HG03575 (cell line): ENCODE results near the gene KCNAB1.

Source experiments
- ATAC-seq: cut with Tn5 transposase; IDR thresholded peaks from one replicate; pipeline ENCODE4 v1.9.1; 2021; ENCODE audit not compliant: unreplicated experiment, insufficient number of reproducible peaks, low FRiP score; ENCODE audit errors: extremely low read depth

Gene KCNAB1

DNA sequence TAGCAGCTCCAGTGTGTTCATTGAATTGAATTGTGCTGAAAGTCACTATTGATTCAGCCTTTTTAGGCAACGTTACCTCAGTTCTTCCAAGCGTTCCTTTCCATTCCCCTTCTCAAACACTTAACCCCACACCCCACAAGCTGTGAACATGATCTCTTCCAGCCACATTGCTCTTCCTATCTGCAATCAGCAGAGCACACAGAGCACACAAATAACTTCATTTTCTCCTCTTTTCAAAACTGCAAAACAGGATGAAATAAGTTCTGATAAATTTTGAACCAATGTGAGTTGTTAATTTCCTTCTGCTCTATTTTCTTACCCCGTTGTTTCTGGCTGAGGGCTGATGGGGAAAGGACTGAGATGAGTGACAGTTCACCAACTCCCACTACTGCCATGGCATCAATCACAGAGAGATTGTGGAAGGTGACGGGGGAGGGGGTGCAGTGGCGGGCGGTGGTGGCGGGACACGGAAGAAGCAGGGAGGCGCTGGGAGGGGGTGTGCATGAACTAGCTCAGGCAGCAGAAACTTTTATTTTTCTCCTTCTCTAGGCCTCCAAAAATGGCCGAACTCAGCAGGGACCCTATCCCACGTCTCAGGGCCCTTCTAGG, 287.3 kb downstream of the KCNAB1 start:
- ATAC-seq, result no peak

DNA sequence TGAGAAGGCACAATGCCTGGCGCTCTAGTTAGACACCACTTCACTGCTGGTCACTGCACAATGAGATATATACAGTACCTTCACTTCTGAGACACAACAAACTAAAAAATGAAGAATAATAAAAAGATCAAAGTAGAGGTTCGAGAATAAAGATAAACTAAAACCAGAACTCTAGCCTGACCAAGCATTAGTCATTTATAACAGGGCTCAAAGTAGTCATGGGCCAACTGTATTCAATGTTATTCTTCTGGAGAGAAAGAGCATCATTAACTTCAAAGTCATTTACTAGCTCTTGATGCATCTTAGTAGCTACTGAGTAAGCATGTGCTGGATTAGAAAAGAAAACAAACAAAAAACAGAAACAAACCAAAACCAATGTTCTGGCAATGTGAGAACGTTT, 289.3 kb downstream of the KCNAB1 start:
- ATAC-seq, result no peak

DNA sequence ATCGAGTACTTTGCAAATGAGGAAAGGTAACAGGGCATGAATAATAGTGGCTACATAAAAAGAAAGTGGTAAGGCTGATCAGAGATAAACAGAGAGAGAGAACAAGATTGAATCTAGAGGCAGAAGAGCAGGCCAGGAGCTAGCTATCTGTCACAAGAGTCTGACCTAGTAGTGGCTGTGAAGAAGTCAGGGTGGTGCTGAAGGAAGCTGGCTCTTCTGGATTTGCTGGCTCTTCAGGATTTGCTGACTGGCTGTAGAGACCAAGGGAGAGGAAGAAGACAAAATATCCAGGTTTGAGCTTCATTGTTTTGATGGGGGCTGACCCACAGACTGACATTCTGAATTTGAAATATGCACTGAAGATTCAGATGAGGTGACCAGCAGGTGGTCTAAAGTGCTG, 292.2 kb downstream of the KCNAB1 start:
- no peak for ATAC-seq

DNA sequence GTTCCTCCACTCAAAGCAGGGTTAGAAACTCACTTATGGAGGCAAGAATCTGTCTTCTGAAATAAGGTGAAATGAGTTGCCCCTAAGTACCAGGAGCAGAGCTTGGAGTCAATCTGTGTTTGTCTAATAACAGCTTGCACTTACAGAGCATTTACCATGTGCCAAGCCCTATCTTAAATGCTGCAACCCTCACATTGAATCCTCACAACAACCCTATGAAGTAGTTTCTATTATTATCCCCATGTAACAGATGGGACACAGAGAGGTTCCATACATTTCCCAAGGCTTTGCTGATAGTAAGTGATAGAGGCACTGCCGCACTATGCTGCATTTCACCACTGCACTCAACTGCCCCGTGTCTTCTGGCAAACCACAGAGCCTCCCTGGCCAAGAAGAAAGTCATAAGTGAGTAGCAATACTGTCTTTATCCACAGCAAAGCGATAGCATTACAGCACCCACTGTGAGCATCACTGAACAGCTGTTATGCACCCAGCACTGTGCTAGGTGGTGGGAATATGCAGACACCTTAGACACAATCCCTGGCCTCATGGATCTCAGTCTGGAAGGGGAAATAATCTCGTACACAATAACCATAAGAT, 293.0 kb downstream of the KCNAB1 start:
- no peak for ATAC-seq

DNA sequence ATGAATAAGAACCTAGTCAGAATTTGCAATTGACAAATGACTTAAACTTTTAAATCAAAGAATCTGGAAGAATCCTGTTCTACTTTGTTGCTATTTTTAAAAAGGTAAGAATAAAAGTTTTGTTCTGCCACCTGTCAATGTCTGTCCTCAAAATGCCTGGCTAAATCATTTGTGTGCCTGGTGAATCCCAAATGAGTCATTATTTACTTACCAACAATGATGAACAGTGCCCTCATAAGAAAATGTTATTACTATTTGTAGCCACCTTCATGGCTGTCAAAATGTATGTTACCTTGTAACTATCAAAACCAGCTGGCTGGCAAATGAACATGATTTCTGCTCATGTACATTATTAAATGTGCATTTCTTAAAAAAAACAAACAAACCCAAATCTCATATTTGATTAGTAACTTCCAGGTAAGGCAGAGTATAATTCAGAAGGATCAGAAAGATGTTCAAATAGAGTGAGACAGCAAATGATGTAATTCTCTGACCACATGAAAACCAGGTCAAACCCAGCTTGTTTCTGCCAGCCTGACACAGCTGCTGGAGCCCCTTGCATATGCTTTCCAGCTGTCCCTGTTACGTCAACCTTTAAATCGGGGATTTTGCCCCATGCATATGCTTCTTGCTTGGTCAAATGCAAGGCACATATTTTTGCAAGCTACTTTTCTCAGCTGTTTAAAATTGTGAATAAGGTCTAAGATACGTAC, 296.6 kb downstream of the KCNAB1 start:
- ATAC-seq, result no peak

DNA sequence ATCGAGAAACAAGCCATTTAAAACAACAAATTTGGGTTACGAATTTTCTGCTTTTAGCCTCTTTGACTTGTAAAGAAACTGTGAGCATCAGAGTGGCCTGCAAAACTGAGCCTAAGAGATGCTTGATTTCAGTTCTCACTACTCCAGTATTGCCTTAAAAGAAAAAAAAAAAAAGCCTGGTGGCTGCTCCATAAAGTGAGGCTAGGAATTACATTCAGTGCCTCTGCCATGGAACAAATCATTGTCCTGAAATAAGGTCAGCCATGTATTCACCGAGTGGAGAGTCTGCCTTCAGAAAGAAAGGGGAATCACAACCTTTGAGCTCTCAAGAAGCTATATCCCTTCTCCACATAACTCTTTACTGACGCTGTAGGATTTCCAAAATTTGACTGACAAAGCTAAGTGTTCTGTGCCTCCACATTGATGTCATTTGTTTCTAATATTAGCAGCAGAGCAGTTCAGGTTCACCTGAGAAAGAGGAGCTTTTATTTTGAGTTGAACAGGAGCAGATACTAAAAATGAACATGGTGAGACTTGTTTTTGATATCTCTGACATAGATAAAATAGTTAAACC, 297.3 kb downstream of the KCNAB1 start:
- no peak for ATAC-seq

DNA sequence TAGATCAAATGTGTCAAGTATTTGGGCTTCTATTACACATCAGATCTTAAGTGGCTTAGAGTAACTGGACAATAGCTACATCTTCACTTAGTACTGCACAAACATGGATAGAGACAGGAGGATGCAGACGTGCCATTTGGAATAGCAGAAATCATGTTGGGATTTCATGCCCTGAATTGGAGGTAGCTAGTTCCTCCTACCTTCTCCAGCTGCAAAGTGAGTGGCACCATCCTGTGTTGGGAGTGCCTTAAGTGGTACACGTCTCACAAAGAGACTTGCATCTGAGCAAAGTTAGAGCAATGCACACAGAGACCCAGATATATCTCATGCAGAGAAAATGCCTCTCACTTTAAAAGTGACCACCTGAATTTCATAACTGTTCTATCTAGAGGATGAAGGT, 298.1 kb downstream of the KCNAB1 start:
- ATAC-seq, result no peak

DNA sequence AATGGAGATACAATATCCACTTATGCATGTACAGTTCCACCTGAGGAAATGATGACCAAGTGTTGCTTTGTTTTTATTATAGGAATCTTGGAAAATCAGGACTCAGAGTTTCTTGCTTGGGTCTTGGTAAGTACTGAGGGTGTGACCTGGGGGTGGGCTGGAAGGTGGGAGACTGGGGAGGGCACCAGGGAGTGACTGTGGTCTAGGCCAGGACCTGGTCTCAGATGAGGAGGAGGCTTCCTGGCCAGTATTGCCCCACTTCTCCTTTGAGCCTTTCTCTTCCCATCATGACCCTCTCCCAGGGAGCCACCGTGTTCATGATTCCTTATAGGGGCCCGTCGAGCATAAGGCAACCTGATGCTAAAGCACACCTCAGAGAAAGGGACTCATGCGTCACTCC, 301.2 kb downstream of the KCNAB1 start:
- ATAC-seq, result no peak

DNA sequence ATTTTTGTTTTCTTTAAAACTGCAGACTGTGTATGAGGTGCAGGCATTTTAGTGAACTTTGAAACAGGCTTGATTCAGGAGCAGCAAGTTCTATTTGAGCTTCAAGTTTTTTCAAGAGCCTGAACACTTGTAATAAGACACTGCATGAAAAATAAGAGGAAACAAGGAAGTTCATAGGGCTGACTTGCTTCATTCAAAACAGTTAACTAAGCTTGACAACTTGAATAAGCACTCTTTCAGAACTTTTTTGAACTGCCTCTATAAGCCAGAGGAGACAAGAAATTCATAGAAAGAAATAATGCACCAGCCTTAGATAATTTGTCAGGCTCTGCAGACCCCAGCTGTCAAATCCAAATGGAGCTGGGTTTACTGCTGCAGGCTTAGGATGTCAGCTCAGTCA, 304.4 kb downstream of the KCNAB1 start:
- ATAC-seq, result no peak

DNA sequence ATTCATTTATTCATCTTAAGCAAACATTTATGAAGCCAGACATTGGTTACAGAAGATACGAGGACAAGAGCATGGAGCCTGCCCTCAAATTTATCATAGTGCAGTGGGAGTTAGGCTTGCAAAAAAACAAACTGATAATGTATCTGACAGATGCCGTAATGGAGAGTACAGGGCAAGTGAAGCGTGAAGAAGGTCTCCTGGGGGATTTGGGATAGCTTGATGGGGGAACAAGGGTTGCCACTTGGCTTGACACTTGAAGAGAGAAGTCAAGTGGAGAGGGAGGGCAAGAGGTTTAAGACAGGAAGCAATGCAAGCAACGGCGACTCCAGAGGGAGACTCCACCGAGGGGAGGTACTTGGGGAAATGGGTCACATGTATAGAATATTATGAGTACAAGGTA, 305.3 kb downstream of the KCNAB1 start:
- ATAC-seq, result no peak

DNA sequence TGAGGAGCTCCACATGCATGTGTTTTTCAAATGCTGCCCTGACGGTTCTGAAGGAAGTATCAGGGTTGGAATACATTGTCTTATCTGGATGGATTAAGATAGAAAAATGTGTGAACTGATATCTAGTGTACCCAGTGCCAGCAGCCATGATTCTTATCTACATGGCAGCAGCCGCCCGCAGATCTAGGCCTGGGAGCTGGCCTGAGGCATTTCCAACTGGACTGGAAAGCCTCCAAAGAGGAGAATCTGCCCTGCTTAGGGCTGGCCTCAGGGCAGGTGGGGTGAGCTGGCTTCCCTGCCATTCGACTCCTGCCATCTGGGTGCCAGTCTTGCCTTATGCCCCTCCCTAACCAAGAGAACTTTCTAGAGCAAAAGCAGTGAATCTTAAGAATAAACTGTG, 308.7 kb downstream of the KCNAB1 start:
- ATAC-seq, result no peak

DNA sequence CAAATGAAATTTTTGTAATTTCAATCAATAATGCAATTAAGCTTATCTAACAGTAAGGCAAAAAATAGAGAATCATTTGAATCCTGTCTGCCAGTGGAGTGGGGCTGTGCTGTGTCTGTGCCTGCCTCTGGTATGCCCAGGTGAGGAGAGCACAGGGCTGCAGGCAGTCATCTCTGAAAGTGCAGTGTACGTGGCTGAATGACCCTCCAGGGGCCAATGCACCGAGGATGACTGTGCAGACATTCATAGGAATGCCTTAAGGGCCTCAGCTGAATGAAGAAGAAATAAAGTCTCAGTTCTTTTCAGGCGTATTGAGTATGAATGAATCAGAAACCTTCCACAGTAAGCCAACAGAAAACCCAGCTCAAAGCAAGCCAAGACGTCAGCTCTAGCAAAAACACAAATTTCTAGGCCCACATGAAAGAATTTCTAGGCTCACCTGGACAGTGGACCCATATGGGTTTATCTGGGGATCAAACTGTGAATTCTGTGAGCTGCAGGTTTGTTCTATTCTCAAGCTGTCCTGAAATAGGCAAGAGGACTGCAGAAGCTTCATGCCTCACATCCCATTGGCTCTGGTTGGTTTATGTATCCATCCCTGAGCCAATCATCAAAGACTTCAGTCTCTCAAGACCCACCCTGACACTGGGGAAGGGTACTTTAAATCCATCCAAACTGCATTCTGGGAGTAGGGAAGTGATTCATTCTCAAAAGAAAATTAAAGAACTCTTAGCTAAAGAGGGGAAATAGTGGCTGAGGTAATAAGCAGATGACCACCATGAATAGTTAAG, 311.2 kb downstream of the KCNAB1 start:
- ATAC-seq, result no peak

DNA sequence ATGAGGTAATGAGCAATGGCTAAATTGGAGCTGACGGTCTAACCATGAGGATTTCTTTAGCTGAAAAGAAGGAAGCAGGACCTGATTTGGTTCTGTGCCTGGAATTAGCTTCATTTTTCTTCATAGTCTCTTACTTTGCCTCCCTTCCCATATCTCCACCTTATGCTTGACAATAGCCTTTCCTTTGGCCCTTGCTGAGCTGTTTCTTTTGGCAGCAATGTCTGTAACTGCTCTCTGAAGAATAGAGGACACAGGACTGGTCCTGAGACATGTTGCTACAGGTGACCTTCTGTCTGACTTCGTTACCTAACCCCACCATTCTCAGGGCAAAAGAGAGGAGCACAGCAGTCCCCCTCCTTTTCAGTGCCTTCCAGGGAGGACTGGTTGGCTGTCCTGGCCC, 312.2 kb downstream of the KCNAB1 start:
- ATAC-seq, result no peak

DNA sequence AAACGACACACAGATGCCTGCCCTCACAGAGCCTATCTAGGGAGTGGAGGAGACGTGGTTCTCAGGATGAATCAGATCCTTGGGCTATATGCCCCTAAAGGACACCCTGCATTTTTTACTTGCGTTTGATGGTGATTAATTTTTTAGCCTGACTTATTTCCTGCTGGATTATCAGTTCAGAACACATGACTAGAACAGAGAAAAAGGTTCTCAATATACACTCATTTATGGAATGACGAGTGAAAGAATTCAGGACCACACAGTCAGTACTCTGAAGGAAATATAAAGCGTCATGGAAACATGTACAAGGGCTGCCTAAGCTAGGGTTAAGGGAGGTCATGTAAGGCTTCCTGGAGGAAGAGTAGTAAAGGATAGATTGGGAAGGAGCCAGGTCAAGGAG, 312.8 kb downstream of the KCNAB1 start:
- ATAC-seq, result no peak

DNA sequence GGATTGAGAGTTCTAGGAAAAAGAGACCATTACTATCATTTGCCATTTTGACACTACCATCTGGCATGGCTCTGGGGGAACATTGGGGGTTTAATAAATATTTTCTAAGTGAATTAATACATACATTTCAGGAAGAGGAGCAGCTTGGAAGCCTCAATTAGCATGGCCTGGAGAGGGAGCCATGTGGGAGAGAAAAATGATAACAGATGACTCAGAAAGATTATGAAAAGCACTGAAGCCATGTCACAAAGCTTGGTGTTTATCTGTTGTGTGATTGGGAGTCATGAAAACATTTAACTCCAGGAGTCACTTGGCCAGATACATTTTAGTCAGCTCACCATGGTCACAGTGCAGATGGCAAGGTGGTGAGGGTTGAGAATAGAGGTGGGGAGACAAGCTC, 313.5 kb downstream of the KCNAB1 start:
- ATAC-seq, result no peak

DNA sequence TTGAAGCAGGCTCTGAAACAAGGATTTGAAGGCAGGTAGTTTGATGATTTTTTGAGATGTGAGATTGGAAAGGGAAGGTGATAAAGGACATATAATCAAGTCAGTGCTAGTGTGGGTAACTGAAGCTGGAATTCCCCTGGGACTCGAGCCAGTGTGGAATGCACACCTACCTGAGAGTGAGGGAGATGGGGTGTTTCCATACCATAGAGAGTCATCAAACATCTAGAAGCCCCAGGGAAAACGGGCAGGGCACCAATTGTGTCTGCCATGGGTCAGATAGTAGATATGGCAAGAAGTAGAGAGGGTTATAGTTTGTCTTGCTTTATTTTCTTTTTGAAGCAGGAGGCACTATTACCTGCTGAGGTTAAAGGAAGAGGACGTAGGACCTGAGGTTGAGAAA, 314.5 kb downstream of the KCNAB1 start:
- ATAC-seq, result no peak

DNA sequence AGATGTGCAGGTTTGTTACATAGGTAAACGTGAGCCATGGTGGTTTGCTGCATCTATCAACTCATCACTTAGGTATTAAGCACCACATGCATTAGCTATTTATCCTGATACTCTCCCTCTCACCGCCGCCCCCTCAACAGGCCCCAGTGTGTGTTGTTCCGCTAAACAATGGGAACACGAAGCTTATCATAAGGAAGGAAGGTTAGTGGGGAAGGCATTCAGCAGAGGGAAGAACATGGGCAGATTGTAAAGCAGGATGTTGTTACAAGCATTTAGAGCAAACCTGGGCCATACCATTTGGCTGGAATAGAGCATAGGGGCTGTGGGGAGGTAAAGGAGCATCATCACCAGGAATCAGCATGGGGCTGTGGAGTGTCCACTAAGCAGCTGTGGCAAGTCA, 322.7 kb downstream of the KCNAB1 start:
- no peak for ATAC-seq

DNA sequence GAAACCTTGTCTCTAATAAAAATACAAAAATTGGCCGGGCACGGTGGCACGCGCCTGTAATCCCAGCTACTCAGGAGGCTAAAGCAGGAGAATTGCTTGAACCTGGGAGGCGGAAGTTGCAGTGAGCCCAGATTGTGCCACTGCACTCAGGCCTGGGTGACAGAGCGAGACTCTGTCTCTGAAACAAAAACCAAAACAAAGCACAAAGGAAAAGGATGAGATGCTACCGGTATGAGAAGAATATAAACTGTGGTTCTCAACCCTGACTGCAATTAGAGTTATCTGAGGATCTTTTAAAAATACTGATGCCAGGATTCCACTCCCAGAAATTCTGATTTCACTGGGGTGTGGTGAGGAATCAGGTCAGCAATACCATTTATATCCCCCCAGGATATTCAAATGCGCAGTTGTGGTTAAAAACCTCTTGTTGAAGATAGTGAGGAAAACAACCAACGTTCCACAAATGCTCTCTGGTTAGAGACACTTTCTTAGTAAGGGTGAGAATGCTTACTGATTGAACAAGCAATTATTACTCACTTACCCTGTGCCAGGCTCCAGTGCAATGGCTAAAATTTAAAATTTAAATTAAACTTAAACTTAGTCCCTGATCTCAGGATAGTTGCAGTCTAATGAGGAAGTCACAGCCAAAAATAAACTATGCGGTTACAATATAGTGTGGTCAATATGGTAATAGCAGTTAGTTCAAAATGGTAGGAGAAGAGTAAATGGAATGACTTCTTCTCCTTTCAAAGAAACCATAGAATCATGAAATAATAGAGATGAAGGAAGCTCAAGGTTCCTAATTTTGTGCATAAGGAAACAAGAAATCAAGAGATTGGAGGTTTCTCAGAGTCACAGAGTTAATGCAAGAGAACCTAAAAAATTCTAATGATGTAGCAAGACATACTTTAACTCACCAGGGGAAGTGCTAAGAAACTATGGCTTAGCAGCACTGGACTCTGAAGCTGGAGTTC, 325.0 kb downstream of the KCNAB1 start:
- no peak for ATAC-seq

DNA sequence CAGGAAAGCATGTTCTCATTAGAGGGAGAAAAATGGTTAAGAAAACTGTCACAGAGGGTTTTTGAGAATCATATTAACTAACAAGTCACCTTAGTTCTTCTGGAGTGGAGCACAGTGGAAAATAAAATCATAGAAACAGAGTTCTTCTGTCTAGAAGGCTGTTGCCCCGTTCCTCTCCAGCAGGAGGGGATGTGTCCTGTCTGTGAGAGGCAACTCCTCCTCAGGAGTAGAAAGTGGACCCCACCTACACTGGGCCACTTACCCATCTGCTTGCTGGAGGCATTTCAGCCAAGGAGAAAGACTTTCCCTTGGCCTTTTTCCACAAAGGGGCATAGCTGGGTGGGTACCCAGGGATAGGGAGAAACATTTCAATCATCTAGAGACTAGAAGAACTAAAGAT, 327.9 kb downstream of the KCNAB1 start:
- ATAC-seq, result no peak
